HepG2 (cell line): ENCODE results near the gene CLCN1. TPM values are rescaled to one million over a fixed set of nuclear protein-coding genes. Genes with fewer than 3 reads are reported as not detected.

ENCODE experiments used
- ATAC-seq: fragments of 200-7000 bp; cut with Tn5 transposase; 3 replicates; pipeline ENCODE4 v1.9.1; 2020; ENCODE audit warnings: mild to moderate bottlenecking, moderate library complexity
- BruUV-seq: library from RNA; stranded (reverse); fragments of 400-500 nt; replicated peaks from 2 replicates; lab custom pipeline; 2021; lab: Mats Ljungman, UMichigan
- CTCF ChIA-PET: fragments of 300-600 bp; formaldehyde crosslinking; extraction: SDS; loops from one replicate; lab custom pipeline; 2021; ENCODE audit warnings: low total read pairs, inconsistent platforms, low intra/inter-chr PET ratio; lab: Yijun Ruan, JAX
- POLR2A ChIA-PET: fragments of 350-600 bp; sonication (Branson Sonifier 250); formaldehyde crosslinking; loops from one replicate; lab custom pipeline; 2020; ENCODE audit warnings: antibody characterized with exemption, inconsistent platforms; lab: Yijun Ruan, JAX
- DNase-seq: peaks from one replicate; pipeline ENCODE4 v3.0.0-alpha.2; 2015; ENCODE audit warnings: low spot score
- FAIRE-seq: peaks from 3 replicates; lab custom pipeline; 2011; peaks lifted over from hg19 to GRCh38; lab: Jason Lieb, UNC
- H2AFZ ChIP-seq: one replicate; pipeline ENCODE4 v1.6.1; 2011; ENCODE audit warnings: low read length, inconsistent platforms
- H3K27ac ChIP-seq: fragments of 300-600 bp; 3 replicates; pipeline ENCODE4 v1.8.0; 2011; ENCODE audit warnings: mixed run types, mild to moderate bottlenecking, mixed read lengths, low read length, inconsistent platforms; ENCODE audit not compliant: insufficient read depth; ENCODE audit errors: extremely low read length
- H3K27me3 ChIP-seq, 2 experiments: fragments of 200-600 bp in 1 of 2; 2 replicates in 1 of 2; 3 replicates in 1 of 2; pipeline versions ENCODE4 v1.6.0 to v1.8.0; 2011; ENCODE audit warnings: low read length in 2 of 2, mild to moderate bottlenecking in 2 of 2, moderate library complexity in 2 of 2, inconsistent platforms in 1 of 2; ENCODE audit not compliant: insufficient read depth in 2 of 2, control insufficient read depth in 1 of 2
- H3K36me3 ChIP-seq, 2 experiments: fragments of 200-600 bp in 1 of 2; replicated peaks in 1 of 2; 2 replicates in 1 of 2; 3 replicates in 1 of 2; pipeline versions ENCODE4 v1.5.1 to v1.8.0; 2011; ENCODE audit warnings: low read length in 2 of 2, inconsistent platforms in 1 of 2; ENCODE audit not compliant: insufficient read depth in 2 of 2, control insufficient read depth in 1 of 2
- H3K4me1 ChIP-seq: 2 replicates; pipeline ENCODE4 v1.5.1; 2012; ENCODE audit warnings: low read length, inconsistent platforms; ENCODE audit not compliant: insufficient read depth
- H3K4me2 ChIP-seq: 2 replicates; pipeline ENCODE4 v1.6.0; 2011; ENCODE audit warnings: low read depth, low read length, inconsistent platforms
- H3K4me3 ChIP-seq, 3 experiments: fragments of 200-600 bp in 1 of 3; sonication (generic), shearing (Covaris generic) in 1 of 3; replicated peaks in 1 of 3; 2 replicates each; pipeline ENCODE4 v1.5.1; 2011 to 2016; ENCODE audit warnings: low read length in 3 of 3, inconsistent platforms in 2 of 3, low read depth in 2 of 3, mild to moderate bottlenecking in 2 of 3, control low read depth in 1 of 3, mixed read lengths in 1 of 3; ENCODE audit not compliant: insufficient read depth in 1 of 3
- H3K79me2 ChIP-seq: one replicate; pipeline ENCODE4 v1.6.1; 2011; ENCODE audit warnings: low read length, inconsistent platforms; ENCODE audit not compliant: insufficient read depth
- H3K9ac ChIP-seq: 2 replicates; pipeline ENCODE4 v1.6.0; 2011; ENCODE audit warnings: mild to moderate bottlenecking, low read depth, low read length, inconsistent platforms; ENCODE audit not compliant: insufficient read depth
- H3K9me3 ChIP-seq: 2 replicates; pipeline ENCODE4 v1.5.1; 2012; ENCODE audit warnings: mild to moderate bottlenecking, low read length
- H4K20me1 ChIP-seq: 2 replicates; pipeline ENCODE4 v1.6.0; 2011; ENCODE audit warnings: inconsistent platforms, mild to moderate bottlenecking, low read length, moderate library complexity; ENCODE audit not compliant: insufficient read depth
- ELF3 ChIP-seq: IDR thresholded peaks from 2 replicates; pipeline ENCODE4 v1.6.1; 2016; ENCODE audit warnings: missing genetic modification reagents, missing compliant biosample characterization
- HNRNPLL ChIP-seq: fragments of 200-400 bp; formaldehyde crosslinking; IDR thresholded peaks from 2 replicates; pipeline ENCODE4 v1.6.1; 2017; ENCODE audit warnings: mild to moderate bottlenecking, low read depth, low read length; ENCODE audit not compliant: poor library complexity, severe bottlenecking
- KDM5B ChIP-seq: sonication (generic); formaldehyde crosslinking; IDR thresholded peaks from 2 replicates; pipeline ENCODE4 v1.4.0; 2020; ENCODE audit warnings: missing genetic modification reagents, mild to moderate bottlenecking, borderline replicate concordance
- MAFG ChIP-seq: sonication (generic); formaldehyde crosslinking; IDR thresholded peaks from 2 replicates; pipeline ENCODE4 v1.5.1; 2020; ENCODE audit warnings: mild to moderate bottlenecking, missing genetic modification reagents
- MED1 ChIP-seq: sonication (generic); formaldehyde crosslinking; IDR thresholded peaks from 2 replicates; pipeline ENCODE4 v1.4.0; 2020; ENCODE audit warnings: missing genetic modification reagents
- PRPF4 ChIP-seq: fragments of 200-400 bp; formaldehyde crosslinking; IDR thresholded peaks from 2 replicates; pipeline ENCODE4 v1.6.1; 2016; ENCODE audit warnings: low read length, low read depth; ENCODE audit not compliant: poor library complexity, severe bottlenecking
- SALL2 ChIP-seq: sonication (generic); formaldehyde crosslinking; IDR thresholded peaks from 2 replicates; pipeline ENCODE4 v1.8.1; 2023; ENCODE audit warnings: mild to moderate bottlenecking, missing genetic modification reagents, inconsistent platforms
- ZNF761 ChIP-seq: sonication (generic); formaldehyde crosslinking; conservative IDR thresholded peaks from 2 replicates; pipeline ENCODE4 v1.4.0; 2020; ENCODE audit warnings: mild to moderate bottlenecking, missing genetic modification reagents
- WGBS: methylation state at CpG from one replicate; pipeline ENCODE4 v1.1.6; 2017; ENCODE audit warnings: low lambda C conversion rate; 5-methylcytosine and 5-hydroxymethylcytosine counted together
- in situ Hi-C: cut with HindIII; loops from 2 replicates; pipeline ENCODE4 v1.10.0; 2017; ENCODE audit warnings: low pct_unique_long_range_greater_than_20kb; ENCODE audit not compliant: extremely low pct_ligation_motif_present
- intact Hi-C: fragments of 100-400 bp; cut with micrococcal nuclease; formaldehyde crosslinking; loops from one replicate; pipeline ENCODE4 v1.10.0; 2022; ENCODE audit not compliant: unreplicated experiment
- polyA plus RNA-seq, 8 experiments: library from polyadenylated mRNA; depleted of rRNA in 3 of 8; stranded (reverse) in 7 of 8; unstranded in 1 of 8; fragments of >200 nt; fragmentation: Illumina TruSeq in 4 of 8; extraction: Trizol in 4 of 8; gene quantifications; 2 replicates each; pipeline versions ENCODE4 v1.2.1 to v1.2.3, GENCODE V29; 2011 to 2016; ENCODE audit warnings: low read depth in 4 of 8, missing spikeins in 1 of 8, mixed read lengths in 1 of 8; ENCODE audit not compliant: insufficient read depth in 1 of 8
- total RNA-seq, 5 experiments: library from RNA; depleted of rRNA; stranded (reverse); fragments of >200 nt; fragmentation: Illumina TruSeq; extraction: Trizol; gene quantifications; 2 replicates each; pipeline ENCODE4 v1.2.3, GENCODE V29; 2016; ENCODE audit warnings: low read depth in 1 of 5
- TF ChIP-seq, protein P1 (sequence below): sonication (generic); formaldehyde crosslinking; conservative IDR thresholded peaks from 2 replicates; pipeline ENCODE4 v1.4.0; 2020; ENCODE audit warnings: mild to moderate bottlenecking, missing genetic modification reagents, moderate library complexity
- TF ChIP-seq, protein P2 (sequence below): sonication (generic); formaldehyde crosslinking; IDR thresholded peaks from one replicate; pipeline ENCODE4 v1.5.1; 2020; ENCODE audit warnings: mild to moderate bottlenecking, missing genetic modification reagents; ENCODE audit errors: not compliant biosample characterization
- TF ChIP-seq, protein P3 (sequence below): sonication (generic); formaldehyde crosslinking; IDR thresholded peaks from 2 replicates; pipeline ENCODE4 v1.5.0; 2020; ENCODE audit warnings: missing genetic modification reagents, mild to moderate bottlenecking, borderline replicate concordance

CLCN1 gene
- total and polyA plus RNA-seq, 2 of the 13 experiments (the other 11 are each of a cell fraction or from before 2014, with no cell fraction given): 0.01 TPM; not detected in 1

DNA sequence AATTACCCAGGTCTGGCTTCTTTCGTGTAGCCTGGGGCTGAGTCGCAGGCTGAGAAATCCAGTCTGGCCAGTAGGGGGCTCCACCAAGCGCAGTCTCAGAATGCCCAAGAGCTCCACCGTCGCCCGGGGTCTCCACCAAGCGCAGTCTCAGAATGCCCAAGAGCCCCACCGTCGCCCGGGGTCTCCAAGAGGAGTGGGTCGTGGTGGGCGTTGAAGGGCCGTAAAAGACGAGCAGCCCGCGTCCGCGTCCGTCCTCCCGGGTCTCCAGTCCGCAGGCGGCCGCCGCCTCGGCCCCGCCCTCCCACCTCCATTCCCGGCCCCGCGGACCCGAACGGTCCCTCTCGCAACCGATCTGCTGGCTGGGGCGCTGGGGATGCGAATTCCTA is 64.3 kb downstream of the CLCN1 start:
- Histone ChIP-seq H3K9ac (peak overlapping the region; percentile 88), H3K36me3 (peaks cover 0 to 2% of the 10 kb centered on the region in 2 experiments; a peak in 1 of 5 replicates), H3K4me2 (peak overlapping the region; percentile 81), H3K9me3 (no peaks in the 10 kb centered on the region), H3K27ac (peak overlapping the region; percentile 89), H2AFZ (peak overlapping the region; percentile 54), H3K79me2 (peaks cover 12% of the 10 kb centered on the region), H4K20me1 (peaks cover 5% of the 10 kb centered on the region; the same call in 1 of the 2 replicates), H3K4me1 (peaks cover 47% of the 10 kb centered on the region), H3K4me3 (peak overlapping the region; percentile 94 to 98 (median 98)), H3K27me3 (no peaks in the 10 kb centered on the region)
- intact Hi-C loops: loop anchor here (1.0 to 2.0 kb wide), 3 partner anchors 29 to 95 kb away; partner anchors contain the start of genes EPHA1 and TMEM139
- peak; percentile 73 for ATAC-seq
- DNase-seq: peak; percentile 61
- FAIRE-seq: no peak
- in situ Hi-C loops: loop anchor here (5.0 to 25.0 kb wide), 2 partner anchors 37 to 532 kb away; partner anchors contain the start of gene TCAF1
- no TSS peak for BruUV-seq
- CTCF ChIA-PET: interaction anchor here (0.7 to 2.8 kb wide), 2 partner anchors 29 to 36 kb away, joined by 3 to 24 read pairs; no protein-coding TSS in a partner anchor
- POLR2A ChIA-PET: interaction anchor here (0.8 to 2.2 kb wide), 6 partner anchors 11 to 117 kb away, joined by 3 to 17 read pairs (median 10); partner anchors contain the start of genes CASP2, EPHA1 and GSTK1
- 0% methylated on average over 9 of the region's 35 CpGs for WGBS
- TF ChIP-seq, protein P1, sequence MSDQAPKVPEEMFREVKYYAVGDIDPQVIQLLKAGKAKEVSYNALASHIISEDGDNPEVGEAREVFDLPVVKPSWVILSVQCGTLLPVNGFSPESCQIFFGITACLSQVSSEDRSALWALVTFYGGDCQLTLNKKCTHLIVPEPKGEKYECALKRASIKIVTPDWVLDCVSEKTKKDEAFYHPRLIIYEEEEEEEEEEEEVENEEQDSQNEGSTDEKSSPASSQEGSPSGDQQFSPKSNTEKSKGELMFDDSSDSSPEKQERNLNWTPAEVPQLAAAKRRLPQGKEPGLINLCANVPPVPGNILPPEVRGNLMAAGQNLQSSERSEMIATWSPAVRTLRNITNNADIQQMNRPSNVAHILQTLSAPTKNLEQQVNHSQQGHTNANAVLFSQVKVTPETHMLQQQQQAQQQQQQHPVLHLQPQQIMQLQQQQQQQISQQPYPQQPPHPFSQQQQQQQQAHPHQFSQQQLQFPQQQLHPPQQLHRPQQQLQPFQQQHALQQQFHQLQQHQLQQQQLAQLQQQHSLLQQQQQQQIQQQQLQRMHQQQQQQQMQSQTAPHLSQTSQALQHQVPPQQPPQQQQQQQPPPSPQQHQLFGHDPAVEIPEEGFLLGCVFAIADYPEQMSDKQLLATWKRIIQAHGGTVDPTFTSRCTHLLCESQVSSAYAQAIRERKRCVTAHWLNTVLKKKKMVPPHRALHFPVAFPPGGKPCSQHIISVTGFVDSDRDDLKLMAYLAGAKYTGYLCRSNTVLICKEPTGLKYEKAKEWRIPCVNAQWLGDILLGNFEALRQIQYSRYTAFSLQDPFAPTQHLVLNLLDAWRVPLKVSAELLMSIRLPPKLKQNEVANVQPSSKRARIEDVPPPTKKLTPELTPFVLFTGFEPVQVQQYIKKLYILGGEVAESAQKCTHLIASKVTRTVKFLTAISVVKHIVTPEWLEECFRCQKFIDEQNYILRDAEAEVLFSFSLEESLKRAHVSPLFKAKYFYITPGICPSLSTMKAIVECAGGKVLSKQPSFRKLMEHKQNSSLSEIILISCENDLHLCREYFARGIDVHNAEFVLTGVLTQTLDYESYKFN (CRISPR knock-in tag): no peak
- no peak for TF ChIP-seq ELF3
- no peak for TF ChIP-seq MED1 (CRISPR knock-in tag)
- no peak for TF ChIP-seq KDM5B (CRISPR knock-in tag)
- no peak for TF ChIP-seq MAFG (CRISPR knock-in tag)
- TF ChIP-seq, protein P2, sequence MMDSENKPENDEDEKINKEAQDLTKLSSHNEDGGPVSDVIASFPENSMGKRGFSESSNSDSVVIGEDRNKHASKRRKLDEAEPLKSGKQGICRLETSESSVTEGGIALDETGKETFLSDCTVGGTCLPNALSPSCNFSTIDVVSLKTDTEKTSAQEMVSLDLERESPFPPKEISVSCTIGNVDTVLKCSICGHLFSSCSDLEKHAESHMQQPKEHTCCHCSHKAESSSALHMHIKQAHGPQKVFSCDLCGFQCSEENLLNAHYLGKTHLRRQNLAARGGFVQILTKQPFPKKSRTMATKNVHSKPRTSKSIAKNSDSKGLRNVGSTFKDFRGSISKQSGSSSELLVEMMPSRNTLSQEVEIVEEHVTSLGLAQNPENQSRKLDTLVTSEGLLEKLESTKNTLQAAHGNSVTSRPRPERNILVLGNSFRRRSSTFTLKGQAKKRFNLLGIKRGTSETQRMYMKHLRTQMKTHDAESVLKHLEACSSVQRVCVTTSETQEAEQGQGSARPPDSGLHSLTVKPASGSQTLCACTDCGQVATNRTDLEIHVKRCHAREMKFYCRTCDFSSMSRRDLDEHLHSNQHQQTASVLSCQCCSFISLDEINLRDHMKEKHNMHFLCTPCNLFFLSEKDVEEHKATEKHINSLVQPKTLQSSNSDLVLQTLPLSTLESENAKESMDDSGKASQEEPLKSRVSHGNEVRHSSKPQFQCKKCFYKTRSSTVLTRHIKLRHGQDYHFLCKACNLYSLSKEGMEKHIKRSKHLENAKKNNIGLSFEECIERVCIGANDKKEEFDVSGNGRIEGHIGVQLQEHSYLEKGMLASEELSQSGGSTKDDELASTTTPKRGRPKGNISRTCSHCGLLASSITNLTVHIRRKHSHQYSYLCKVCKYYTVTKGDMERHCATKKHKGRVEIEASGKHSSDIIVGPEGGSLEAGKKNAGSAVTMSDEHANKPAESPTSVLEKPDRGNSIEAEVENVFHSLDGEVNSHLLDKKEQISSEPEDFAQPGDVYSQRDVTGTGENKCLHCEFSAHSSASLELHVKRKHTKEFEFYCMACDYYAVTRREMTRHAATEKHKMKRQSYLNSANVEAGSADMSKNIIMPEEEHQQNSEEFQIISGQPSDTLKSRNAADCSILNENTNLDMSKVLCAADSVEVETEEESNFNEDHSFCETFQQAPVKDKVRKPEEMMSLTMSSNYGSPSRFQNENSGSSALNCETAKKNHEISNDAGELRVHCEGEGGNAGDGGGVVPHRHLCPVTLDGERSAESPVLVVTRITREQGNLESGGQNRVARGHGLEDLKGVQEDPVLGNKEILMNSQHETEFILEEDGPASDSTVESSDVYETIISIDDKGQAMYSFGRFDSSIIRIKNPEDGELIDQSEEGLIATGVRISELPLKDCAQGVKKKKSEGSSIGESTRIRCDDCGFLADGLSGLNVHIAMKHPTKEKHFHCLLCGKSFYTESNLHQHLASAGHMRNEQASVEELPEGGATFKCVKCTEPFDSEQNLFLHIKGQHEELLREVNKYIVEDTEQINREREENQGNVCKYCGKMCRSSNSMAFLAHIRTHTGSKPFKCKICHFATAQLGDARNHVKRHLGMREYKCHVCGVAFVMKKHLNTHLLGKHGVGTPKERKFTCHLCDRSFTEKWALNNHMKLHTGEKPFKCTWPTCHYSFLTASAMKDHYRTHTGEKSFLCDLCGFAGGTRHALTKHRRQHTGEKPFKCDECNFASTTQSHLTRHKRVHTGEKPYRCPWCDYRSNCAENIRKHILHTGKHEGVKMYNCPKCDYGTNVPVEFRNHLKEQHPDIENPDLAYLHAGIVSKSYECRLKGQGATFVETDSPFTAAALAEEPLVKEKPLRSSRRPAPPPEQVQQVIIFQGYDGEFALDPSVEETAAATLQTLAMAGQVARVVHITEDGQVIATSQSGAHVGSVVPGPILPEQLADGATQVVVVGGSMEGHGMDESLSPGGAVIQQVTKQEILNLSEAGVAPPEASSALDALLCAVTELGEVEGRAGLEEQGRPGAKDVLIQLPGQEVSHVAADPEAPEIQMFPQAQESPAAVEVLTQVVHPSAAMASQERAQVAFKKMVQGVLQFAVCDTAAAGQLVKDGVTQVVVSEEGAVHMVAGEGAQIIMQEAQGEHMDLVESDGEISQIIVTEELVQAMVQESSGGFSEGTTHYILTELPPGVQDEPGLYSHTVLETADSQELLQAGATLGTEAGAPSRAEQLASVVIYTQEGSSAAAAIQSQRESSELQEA (CRISPR knock-in tag): no peak
- no peak for TF ChIP-seq PRPF4
- peak; percentile 43 for TF ChIP-seq HNRNPLL
- 0 out of 2 replicates have a peak, but pooled peaks have one; percentile 6 for TF ChIP-seq SALL2 (CRISPR knock-in tag)
- TF ChIP-seq, protein P3, sequence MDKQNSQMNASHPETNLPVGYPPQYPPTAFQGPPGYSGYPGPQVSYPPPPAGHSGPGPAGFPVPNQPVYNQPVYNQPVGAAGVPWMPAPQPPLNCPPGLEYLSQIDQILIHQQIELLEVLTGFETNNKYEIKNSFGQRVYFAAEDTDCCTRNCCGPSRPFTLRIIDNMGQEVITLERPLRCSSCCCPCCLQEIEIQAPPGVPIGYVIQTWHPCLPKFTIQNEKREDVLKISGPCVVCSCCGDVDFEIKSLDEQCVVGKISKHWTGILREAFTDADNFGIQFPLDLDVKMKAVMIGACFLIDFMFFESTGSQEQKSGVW (CRISPR knock-in tag): no peak
- TF ChIP-seq ZNF761 (CRISPR knock-in tag): no peak
